Progenitor cell of endocrine pancreas (in vitro differentiated cells): ENCODE results near the gene MRNIP. TPM values are rescaled to one million over a fixed set of nuclear protein-coding genes. Genes with fewer than 3 reads are reported as not detected.

Experiments
- DNase-seq: peaks from one replicate; pipeline ENCODE4 v3.0.0; 2021; ENCODE audit warnings: low spot score; ENCODE audit not compliant: unreplicated experiment
- H3K27ac Mint-ChIP-seq: 2 replicates; pipeline ENCODE4 v1.8.0; 2021; ENCODE audit warnings: mild to moderate bottlenecking, moderate library complexity, mixed read lengths
- H3K27me3 Mint-ChIP-seq: 2 replicates; pipeline ENCODE4 v1.8.0; 2021; ENCODE audit warnings: mixed read lengths
- H3K36me3 Mint-ChIP-seq: 2 replicates; pipeline ENCODE4 v1.8.0; 2022; ENCODE audit warnings: mixed read lengths; ENCODE audit not compliant: insufficient read depth
- H3K4me1 Mint-ChIP-seq: 2 replicates; pipeline ENCODE4 v1.8.0; 2021; ENCODE audit warnings: low read depth, mixed read lengths
- H3K4me3 Mint-ChIP-seq: 2 replicates; pipeline ENCODE4 v1.8.0; 2021; ENCODE audit warnings: low read depth, mild to moderate bottlenecking, moderate library complexity, mixed read lengths
- H3K9me3 Mint-ChIP-seq: 2 replicates; pipeline ENCODE4 v1.8.0; 2021; ENCODE audit warnings: low read depth, mixed read lengths
- CTCF ChIP-seq: fragments of 200-600 bp; sonication (generic); IDR thresholded peaks from one replicate; pipeline ENCODE4 v1.5.0; 2021; ENCODE audit warnings: antibody characterized with exemption, mild to moderate bottlenecking; ENCODE audit not compliant: unreplicated experiment
- total RNA-seq: library from RNA; stranded (reverse); gene quantifications from 2 replicates; pipeline ENCODE4 v1.2.1, GENCODE V29; 2021

The MRNIP gene
- total RNA-seq, 1 donor from 2014 or later: 63.4 TPM

DNA sequence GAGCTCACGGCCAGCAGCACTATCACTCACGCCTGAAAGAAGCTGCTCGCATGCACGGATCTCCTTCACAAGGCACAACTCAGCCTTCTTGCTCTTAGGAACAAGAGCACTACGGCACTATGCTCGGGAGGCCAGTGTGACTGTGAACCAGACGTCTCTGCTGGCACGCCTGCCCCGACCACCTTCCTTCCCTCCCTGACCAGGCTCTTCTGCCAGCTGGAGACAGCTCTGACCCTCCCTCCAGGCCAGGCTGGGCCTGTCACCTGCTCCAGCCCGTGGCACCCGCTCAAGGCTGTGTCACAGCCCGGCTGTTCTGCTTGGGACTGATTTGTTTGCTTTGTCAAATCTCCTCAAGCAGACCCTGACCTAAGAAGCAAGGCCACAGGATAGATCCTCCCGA lies 42.1 kb upstream of the MRNIP start:
- H3K4me1 Mint-ChIP-seq: no peaks in the 10 kb centered on the region
- H3K27ac Mint-ChIP-seq: peak overlapping the region; percentile 62
- no peaks in the 10 kb centered on the region for H3K9me3 Mint-ChIP-seq
- H3K36me3 Mint-ChIP-seq: peaks cover 18% of the 10 kb centered on the region
- no peaks in the 10 kb centered on the region for H3K27me3 Mint-ChIP-seq
- no peak overlapping the region for H3K4me3 Mint-ChIP-seq
- TF ChIP-seq CTCF: no peak
- DNase-seq: no peak

DNA sequence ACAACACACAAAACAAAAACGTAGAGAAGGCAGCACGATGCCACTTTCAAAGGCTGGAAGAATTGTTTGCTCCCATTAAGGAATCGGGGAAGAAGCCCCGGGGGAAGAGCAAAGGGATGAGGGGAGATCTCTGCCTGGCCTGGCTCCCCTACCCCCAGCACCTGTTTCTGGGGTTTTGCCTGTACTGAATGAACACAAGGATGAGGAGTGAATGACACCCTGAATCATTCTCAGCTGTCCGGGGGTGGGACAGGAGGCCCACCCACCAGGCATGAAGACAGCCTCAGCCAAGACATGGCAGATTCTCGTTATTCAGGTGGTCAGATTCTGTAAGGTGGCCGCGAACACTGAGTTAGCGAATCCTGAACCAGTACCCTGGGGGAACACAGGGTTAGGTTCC lies 41.6 kb upstream of the MRNIP start:
- Mint-ChIP-seq H3K27me3 (no peaks in the 10 kb centered on the region), H3K36me3 (peaks cover 20% of the 10 kb centered on the region), H3K4me1 (peaks cover 2% of the 10 kb centered on the region), H3K27ac (no peak overlapping the region), H3K9me3 (no peaks in the 10 kb centered on the region), H3K4me3 (no peak overlapping the region)
- TF ChIP-seq CTCF: no peak
- no peak for DNase-seq

DNA sequence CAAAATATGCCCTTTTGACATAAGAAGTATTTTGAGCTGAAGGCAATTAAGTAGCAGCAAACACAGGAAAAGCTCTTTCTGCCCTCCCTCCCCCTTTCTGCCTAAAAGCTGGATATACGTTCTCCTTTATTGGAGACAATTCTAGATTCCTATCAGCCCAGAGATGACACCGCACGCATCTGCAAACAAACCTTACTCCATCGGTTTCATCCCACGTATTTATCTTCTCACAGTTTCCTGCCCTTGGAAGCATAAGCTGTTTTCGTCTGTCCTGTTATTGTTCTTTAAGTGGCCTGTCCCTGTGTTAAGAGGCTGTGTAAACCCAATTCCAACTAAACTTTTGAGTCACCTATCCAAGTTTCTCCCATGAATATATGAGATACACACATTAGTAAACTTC lies 37.2 kb upstream of the MRNIP start:
- no peak for TF ChIP-seq CTCF
- H3K4me1 Mint-ChIP-seq: peaks cover 3% of the 10 kb centered on the region
- no peak overlapping the region for H3K4me3 Mint-ChIP-seq
- peaks cover 15% of the 10 kb centered on the region for H3K36me3 Mint-ChIP-seq
- no peak overlapping the region for H3K27ac Mint-ChIP-seq
- H3K9me3 Mint-ChIP-seq: no peaks in the 10 kb centered on the region
- H3K27me3 Mint-ChIP-seq: no peaks in the 10 kb centered on the region
- DNase-seq: no peak

DNA sequence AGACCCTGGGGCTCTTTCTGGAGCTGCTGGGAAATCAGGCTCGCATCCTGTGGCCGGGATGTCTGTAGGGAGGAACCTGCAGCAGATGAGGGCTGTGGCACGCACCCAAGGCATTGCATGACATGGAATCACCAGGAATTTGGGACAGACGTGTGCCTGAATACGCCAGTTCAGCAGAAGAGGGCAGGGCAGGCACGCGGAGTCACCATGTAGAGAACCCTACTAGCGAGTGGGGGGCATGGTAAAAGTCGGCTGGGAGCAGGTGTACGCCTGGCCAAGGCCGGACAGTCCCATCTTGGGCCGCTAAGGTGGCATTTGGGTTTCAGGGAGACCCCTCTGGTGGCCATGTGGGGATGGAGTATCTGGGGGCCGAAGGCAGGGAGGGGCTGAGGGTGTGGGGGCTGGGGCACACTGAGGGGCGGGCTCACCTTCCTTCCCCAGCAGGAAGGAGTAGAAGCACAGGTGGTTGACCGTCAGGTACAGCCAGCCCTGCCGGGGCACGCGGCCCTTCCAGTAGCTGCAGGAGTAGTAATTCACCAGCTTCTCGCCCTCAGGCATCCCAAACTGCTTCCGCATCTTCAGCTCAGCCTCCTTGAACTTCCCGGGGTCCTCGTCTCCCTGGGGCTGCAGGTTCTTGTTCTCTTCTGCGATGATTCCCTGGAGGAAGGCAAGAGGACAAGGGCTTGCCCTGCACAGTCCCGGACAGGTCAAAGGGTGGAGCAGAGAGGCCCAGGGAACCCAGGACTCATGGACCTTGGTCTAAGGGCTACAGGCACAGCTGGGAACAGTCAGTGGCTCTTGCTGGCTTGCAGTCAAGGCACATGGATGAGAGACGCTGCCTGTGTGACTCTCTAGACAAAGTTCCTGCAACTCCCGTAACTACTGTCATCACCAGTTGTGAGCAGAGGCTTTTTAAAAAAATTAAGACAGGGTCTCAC lies 35.6 kb upstream of the MRNIP start:
- TF ChIP-seq CTCF: no peak
- Mint-ChIP-seq H3K4me1 (peaks cover 3% of the 10 kb centered on the region), H3K9me3 (no peaks in the 10 kb centered on the region), H3K36me3 (peaks cover 16% of the 10 kb centered on the region), H3K27me3 (no peaks in the 10 kb centered on the region), H3K4me3 (no peak overlapping the region), H3K27ac (no peak overlapping the region)
- DNase-seq: no peak

DNA sequence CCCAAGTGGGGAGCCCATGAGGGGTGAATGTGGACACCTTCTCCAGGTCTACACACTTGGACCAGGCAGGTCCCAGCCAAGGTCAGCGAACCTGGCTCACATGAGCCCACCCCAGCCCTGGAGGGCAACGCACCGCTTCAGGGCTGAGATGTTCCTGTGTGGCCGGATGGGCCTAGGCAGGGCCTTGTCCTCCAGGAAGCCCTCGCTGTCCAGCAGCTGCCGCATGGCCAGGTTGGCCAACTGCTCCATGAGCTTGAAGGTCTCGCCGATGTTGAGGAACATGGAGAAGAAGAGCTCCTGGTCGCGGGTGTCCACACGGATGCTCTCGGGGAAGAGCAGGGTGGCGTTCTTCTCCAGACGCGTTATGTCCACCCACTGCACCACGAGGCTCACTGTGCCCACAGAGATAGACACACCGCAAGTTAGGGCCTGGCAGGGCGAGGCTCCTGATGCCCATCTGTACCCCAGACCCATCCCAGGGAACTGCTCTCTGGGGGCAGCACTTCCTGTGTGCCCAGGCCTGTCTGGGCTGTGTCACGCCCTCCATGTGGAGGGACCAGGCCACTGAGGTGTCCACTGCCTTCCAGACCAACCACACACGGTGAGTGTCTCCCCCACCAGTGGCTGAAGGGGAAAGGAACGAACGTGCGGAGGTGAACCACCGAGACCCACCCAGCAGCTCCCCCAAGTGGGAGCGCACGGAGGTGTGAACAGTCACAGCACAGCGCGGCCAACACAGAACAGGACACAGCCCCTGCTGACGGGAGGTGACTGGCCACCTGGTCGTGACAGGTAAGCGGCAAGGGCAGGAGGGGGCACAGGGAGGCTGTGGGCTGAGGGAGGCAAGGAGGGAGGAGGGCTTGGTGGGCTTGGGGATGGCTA lies 34.7 kb upstream of the MRNIP start:
- H3K27me3 Mint-ChIP-seq: no peaks in the 10 kb centered on the region
- H3K4me3 Mint-ChIP-seq: no peak overlapping the region
- no peak for DNase-seq
- H3K9me3 Mint-ChIP-seq: no peaks in the 10 kb centered on the region
- no peak for TF ChIP-seq CTCF
- peaks cover 3% of the 10 kb centered on the region for H3K4me1 Mint-ChIP-seq
- H3K27ac Mint-ChIP-seq: no peak overlapping the region
- peaks cover 13% of the 10 kb centered on the region for H3K36me3 Mint-ChIP-seq
